ENCODE results near the gene ZNF580.

DNA sequence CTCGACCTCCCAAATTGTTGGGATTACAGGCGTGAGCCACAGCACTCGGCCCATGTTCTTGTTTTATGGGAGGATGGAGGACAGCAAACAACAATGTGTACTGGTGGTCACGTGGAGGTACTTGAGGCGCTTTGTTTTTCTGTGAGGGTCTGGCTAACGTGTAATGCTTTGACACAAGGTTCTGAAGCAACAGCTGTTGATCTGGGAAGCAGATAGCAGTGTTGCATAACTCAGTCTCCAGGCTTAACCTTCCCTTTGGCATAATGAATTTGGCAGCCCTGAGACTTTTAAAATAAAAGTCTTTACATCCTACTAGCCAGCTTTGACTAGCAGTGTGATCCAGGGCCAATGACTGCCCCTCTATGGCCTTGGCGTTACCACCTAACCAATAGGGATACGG, 6.9 kb upstream of the ZNF580 start:
- TF ChIP-seq EZH2 (IDR thresholded peaks at IDR 0.05; ENCODE audit: borderline replicate concordance, low read length), result no peak
- TF ChIP-seq, protein P1, sequence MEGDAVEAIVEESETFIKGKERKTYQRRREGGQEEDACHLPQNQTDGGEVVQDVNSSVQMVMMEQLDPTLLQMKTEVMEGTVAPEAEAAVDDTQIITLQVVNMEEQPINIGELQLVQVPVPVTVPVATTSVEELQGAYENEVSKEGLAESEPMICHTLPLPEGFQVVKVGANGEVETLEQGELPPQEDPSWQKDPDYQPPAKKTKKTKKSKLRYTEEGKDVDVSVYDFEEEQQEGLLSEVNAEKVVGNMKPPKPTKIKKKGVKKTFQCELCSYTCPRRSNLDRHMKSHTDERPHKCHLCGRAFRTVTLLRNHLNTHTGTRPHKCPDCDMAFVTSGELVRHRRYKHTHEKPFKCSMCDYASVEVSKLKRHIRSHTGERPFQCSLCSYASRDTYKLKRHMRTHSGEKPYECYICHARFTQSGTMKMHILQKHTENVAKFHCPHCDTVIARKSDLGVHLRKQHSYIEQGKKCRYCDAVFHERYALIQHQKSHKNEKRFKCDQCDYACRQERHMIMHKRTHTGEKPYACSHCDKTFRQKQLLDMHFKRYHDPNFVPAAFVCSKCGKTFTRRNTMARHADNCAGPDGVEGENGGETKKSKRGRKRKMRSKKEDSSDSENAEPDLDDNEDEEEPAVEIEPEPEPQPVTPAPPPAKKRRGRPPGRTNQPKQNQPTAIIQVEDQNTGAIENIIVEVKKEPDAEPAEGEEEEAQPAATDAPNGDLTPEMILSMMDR (IDR thresholded peaks at IDR 0.05; ENCODE audit: low read length), result no peak
